Heart left ventricle (tissue), 16 donors: ENCODE results near the gene SLC39A5. TPM values are rescaled to one million over a fixed set of nuclear protein-coding genes. Genes with fewer than 3 reads are reported as not detected.
"Not testable (repeated sequence)": the region's sequence is repeated elsewhere in the genome, so short reads cannot be mapped to it uniquely, and the experiment has no call there.

ENCODE experiments used
- ATAC-seq, 4 donors: fragments of 200-7000 bp; cut with Tn5 transposase; one replicate each; pipeline ENCODE4 v1.9.1; 2020 to 2022; ENCODE audit warnings: moderate library complexity in 4 of 4, mild to moderate bottlenecking in 3 of 4, moderate number of reproducible peaks in 1 of 4
- DNase-seq, 5 donors: peaks; one replicate each; pipeline ENCODE4 v3.0.0-alpha.2; 2020
- H3K27ac ChIP-seq, 12 donors: fragments of 200-600 bp; sonication (generic) in 4 of 12; one replicate each; pipeline versions ENCODE4 v1.5.0 to v1.8.0; 2016 to 2022; ENCODE audit warnings: mild to moderate bottlenecking in 2 of 12
- H3K27me3 ChIP-seq, 9 donors: fragments of 200-600 bp; sonication (generic) in 2 of 9; one replicate each; pipeline versions ENCODE4 v1.5.1 to v1.8.0; 2016 to 2022; ENCODE audit warnings: mild to moderate bottlenecking in 3 of 9
- H3K36me3 ChIP-seq, 9 donors: fragments of 200-600 bp; sonication (generic) in 2 of 9; one replicate each; pipeline versions ENCODE4 v1.5.0 to v1.8.0; 2018 to 2022; ENCODE audit warnings: mild to moderate bottlenecking in 2 of 9
- H3K4me1 ChIP-seq, 12 donors: fragments of 200-600 bp; sonication (generic) in 4 of 12; one replicate each; pipeline versions ENCODE4 v1.5.0 to v1.8.0; 2016 to 2022; ENCODE audit warnings: mild to moderate bottlenecking in 3 of 12
- H3K4me3 ChIP-seq, 12 donors: fragments of 200-600 bp; sonication (generic) in 4 of 12; one replicate each; pipeline versions ENCODE4 v1.5.0 to v1.8.0; 2017 to 2022; ENCODE audit warnings: mild to moderate bottlenecking in 9 of 12, moderate library complexity in 4 of 12
- H3K9me3 ChIP-seq, 12 donors: fragments of 200-600 bp; sonication (generic) in 4 of 12; one replicate each; pipeline versions ENCODE4 v1.5.0 to v1.8.0; 2016 to 2022; ENCODE audit warnings: mild to moderate bottlenecking in 1 of 12
- CTCF ChIP-seq, 12 donors: fragments of 200-600 bp; sonication (generic) in 4 of 12; IDR thresholded peaks; one replicate each; pipeline versions ENCODE4 v1.5.0 to v1.8.0; 2018 to 2022; ENCODE audit warnings: antibody characterized with exemption in 12 of 12, mild to moderate bottlenecking in 5 of 12
- POLR2A ChIP-seq, 2 donors: fragments of 450-650 bp; IDR thresholded peaks; one replicate each; pipeline ENCODE4 v1.6.1; 2017; ENCODE audit warnings: antibody characterized with exemption in 2 of 2, mild to moderate bottlenecking in 2 of 2, moderate library complexity in 2 of 2
- WGBS, 4 donors: extraction: QIAGEN DNeasy Blood & Tissue Kit in 2 of 4; methylation state at CpG; one replicate each; pipeline versions ENCODE4 v1.1.5 to v1.1.7; 2013 to 2018; 5-methylcytosine and 5-hydroxymethylcytosine counted together
- intact Hi-C, 10 donors: fragments of 100-400 bp; cut with DNase I; formaldehyde crosslinking; loops; one replicate each; pipeline versions ENCODE4 v1.11.1 to v1.14.2; 2022
- polyA plus RNA-seq, 2 donors: library from polyadenylated mRNA; stranded (reverse); fragments of 200-250 nt; gene quantifications; one replicate each; pipeline ENCODE4 v1.2.3, GENCODE V29; 2013
- total RNA-seq, 9 donors: library from RNA; depleted of rRNA in 2 of 9; stranded (reverse); fragments of >200 nt in 2 of 9; fragmentation: NEBNext Ultra II Directional in 3 of 9; extraction: Animal tissue kit (Norgen Biotek cat#: 25700) in 3 of 9; gene quantifications; one replicate each; pipeline versions ENCODE4 v1.1.0 to v1.2.4, GENCODE V29; 2016 to 2023
- donor health status: ischemic (EF 13 %, LVEDD 7.1; RV severe dilation, severe dysfunction).
- donor health status: healthy with polysubstance abuse.
- donor health status: DM: no; HTN: yes; CAD: no.
- donor health status: DM: no; HTN: no; CAD: no.
- donor health status: ischemic (EF 25% LVEDD 6.9; RV normal size, moderate dysfunction).
- donor health status: ischemic (EF 25% LVEDD 5.7; RV mildly dilated, moderate dysfunction).
- donor health status: healthy.
- donor health status: DM: yes; HTN: yes; CAD: no.
- donor health status: ischemic (EF 35%, LVEDD 5.7; RV mildly dilated, moderate dysfunction).
- donor health status: nonischemic (EF 11% LVEDD 7.7; RV severe dilation, severe dysfunction).
- donor health status: DM: yes; HTN: yes; CAD: no.
- donor health status: PGD.
- donor health status: ischemic (EF 29% LVEDD 5.4; RV normal size, mild dysfunction).
- donor health status: nonischemic (EF 23%, LVEDD 6.1; RV moderate dilation, normal function).

The SLC39A5 gene
- total and polyA plus RNA-seq, 11 donors: 0.12 TPM; not detected in 10

- intact Hi-C loops: no loop called here
Measured at GRCh38 chr12:56261503-56262232, 31.8 kb downstream of the SLC39A5 start.

GRCh38 chr12:56262955-56263354 is 33.1 kb downstream of the SLC39A5 start:
- H3K9me3 ChIP-seq, DNase-seq, H3K36me3 ChIP-seq, H3K27me3 ChIP-seq, ATAC-seq, H3K27ac ChIP-seq, H3K4me3 ChIP-seq, intact Hi-C loops: not testable (repeated sequence)
- peaks cover 0 to 28% (median 16%) of the 10 kb centered on the region in 12 donors for H3K4me1 ChIP-seq
- 90 to 95% (median 91%) methylated on average over 7 of the region's 7 CpGs for WGBS, 4 donors

More at GRCh38 chr12:56261503-56262232, 31.8 kb downstream of the SLC39A5 start:
- DNase-seq (no peak), ATAC-seq (no peak)
- H3K27ac ChIP-seq: no peak overlapping the region
- H3K9me3 ChIP-seq: no peaks in the 10 kb centered on the region
- no peaks in the 10 kb centered on the region for H3K27me3 ChIP-seq
- TF ChIP-seq CTCF (IDR thresholded peaks at IDR 0.05) (no peak), POLR2A (IDR thresholded peaks at IDR 0.05) (no peak)
- no peak overlapping the region for H3K4me3 ChIP-seq
- 81 to 89% (median 83%) methylated on average over 5 of the region's 5 CpGs for WGBS, 4 donors
- peaks cover 6 to 31% (median 23%) of the 10 kb centered on the region in 12 donors for H3K4me1 ChIP-seq
- H3K36me3 ChIP-seq: peaks cover 0 to 4% (median 0%) of the 10 kb centered on the region in 9 donors

GRCh38 chr12:56266068-56266692 is 36.3 kb downstream of the SLC39A5 start:
- not testable (repeated sequence) for ATAC-seq, DNase-seq, H3K9me3 ChIP-seq, H3K27me3 ChIP-seq
- intact Hi-C loops: loop anchor here in 2 of 10 donors (2.0 kb wide), 1 partner anchor 35 kb away; the partner anchor contains the start of gene CS (in 2 of the 2)
- Histone ChIP-seq H3K4me1 (peaks cover 0 to 47% (median 14%) of the 10 kb centered on the region in 12 donors), H3K36me3 (peaks cover 0 to 27% (median 22%) of the 10 kb centered on the region in 9 donors), H3K4me3 (peak overlapping the region; percentile 56 to 91 (median 70)), H3K27ac (peak overlapping the region; percentile 90 to 99 (median 96))
- 56 to 59% (median 57%) methylated on average over 16 of the region's 16 CpGs for WGBS, 4 donors

- Histone ChIP-seq H3K36me3 (peaks cover 0 to 33% (median 28%) of the 10 kb centered on the region in 9 donors), H3K9me3 (no peaks in the 10 kb centered on the region), H3K27me3 (no peaks in the 10 kb centered on the region), H3K4me1 (peaks cover 0 to 48% (median 16%) of the 10 kb centered on the region in 12 donors), H3K27ac (peak within 1 kb of the TSS; percentile 90 to 99 (median 96)), H3K4me3 (peak within 1 kb of the TSS; percentile 56 to 91 (median 70))
- TF ChIP-seq POLR2A (IDR thresholded peaks at IDR 0.05): peak; percentile 36 to 96
- peak; percentile 51 to 87 (median 65) for TF ChIP-seq CTCF (IDR thresholded peaks at IDR 0.05)
- intact Hi-C loops: loop anchor here in 2 of 10 donors (2.0 kb wide), 1 partner anchor 34 kb away; the partner anchor contains the start of gene CS (in 2 of the 2)
- WGBS, 4 donors: 0% methylated on average over 32 to 68 of the region's 68 CpGs
- ATAC-seq (peak; percentile 62 to 94 (median 90)), DNase-seq (peak; percentile 91 to 95 (median 92))
Measured at GRCh38 chr12:56266693-56267442, 37.0 kb downstream of the SLC39A5 start, which contains the start of gene COQ10A. COQ10A (plus strand) TSS chr12:56266942; CDS start chr12:56267119, 177 bp downstream.
